GM12878 (cell line): ENCODE results near the gene UBE2O. TPM values are rescaled to one million over a fixed set of nuclear protein-coding genes. Genes with fewer than 3 reads are reported as not detected.

ENCODE experiments used
- ATAC-seq: fragments of 200-7000 bp; cut with Tn5 transposase; 3 replicates; pipeline ENCODE4 v1.9.1; 2020; ENCODE audit warnings: mild to moderate bottlenecking, moderate library complexity
- BruUV-seq: library from RNA; stranded (reverse); fragments of 400-500 nt; replicated peaks from 2 replicates; lab custom pipeline; 2021; lab: Mats Ljungman, UMichigan
- CTCF ChIA-PET: fragments of 300-600 bp; sonication (Branson Sonifier 250); formaldehyde crosslinking; extraction: SDS; loops from one replicate; lab custom pipeline; 2021; ENCODE audit warnings: inconsistent platforms; lab: Yijun Ruan, JAX
- POLR2A ChIA-PET: fragments of 350-600 bp; formaldehyde crosslinking; extraction: SDS; loops from one replicate; lab custom pipeline; 2021; ENCODE audit warnings: inconsistent platforms; lab: Charles Lee
- RAD21 ChIA-PET: fragments of 300-600 bp; sonication (Branson Sonifier 250); formaldehyde crosslinking; loops from one replicate; lab custom pipeline; 2023; ENCODE audit warnings: antibody characterized with exemption; ENCODE audit not compliant: unreplicated experiment; lab: Charles Lee
- SMC1A ChIA-PET: fragments of 300-600 bp; sonication (Branson Sonifier 250); formaldehyde crosslinking; loops from one replicate; lab custom pipeline; 2023; ENCODE audit not compliant: unreplicated experiment, uncharacterized antibody; lab: Charles Lee
- DNase-seq: peaks from one replicate; pipeline ENCODE4 v3.0.0-alpha.2; 2011; ENCODE audit warnings: low read depth, low spot score
- FAIRE-seq: peaks from 3 replicates; lab custom pipeline; 2011; peaks lifted over from hg19 to GRCh38; lab: Jason Lieb, UNC
- H2AFZ ChIP-seq: 2 replicates; pipeline ENCODE4 v1.6.0; 2011; ENCODE audit warnings: low read depth, low read length, control low read depth; ENCODE audit not compliant: control insufficient read depth
- H3K27ac ChIP-seq: 2 replicates; pipeline ENCODE4 v1.5.1; 2011; ENCODE audit warnings: control low read depth; ENCODE audit not compliant: control insufficient read depth, insufficient read depth
- H3K27me3 ChIP-seq, 2 experiments: replicated peaks in 1 of 2; 2 replicates each; pipeline versions ENCODE4 v1.6.0 to v1.6.1; 2011; ENCODE audit warnings: low read length in 1 of 2; ENCODE audit not compliant: control insufficient read depth in 2 of 2, insufficient read depth in 2 of 2
- H3K36me3 ChIP-seq, 2 experiments: 2 replicates each; pipeline ENCODE4 v1.5.1; 2011; ENCODE audit warnings: low read length in 1 of 2; ENCODE audit not compliant: control insufficient read depth in 2 of 2, insufficient read depth in 2 of 2
- H3K4me1 ChIP-seq: 2 replicates; pipeline ENCODE4 v1.6.1; 2011; ENCODE audit warnings: mild to moderate bottlenecking, low read length, moderate library complexity, mixed read lengths; ENCODE audit not compliant: control insufficient read depth, insufficient read depth
- H3K4me2 ChIP-seq: 2 replicates; pipeline ENCODE4 v1.6.0; 2011; ENCODE audit warnings: control low read depth; ENCODE audit not compliant: control insufficient read depth, insufficient read depth
- H3K4me3 ChIP-seq: fragments of 200-600 bp; sonication (generic); 2 replicates; pipeline ENCODE4 v1.5.1; 2016
- H3K79me2 ChIP-seq: 2 replicates; pipeline ENCODE4 v1.6.0; 2011; ENCODE audit warnings: low read length; ENCODE audit not compliant: control insufficient read depth, insufficient read depth
- H3K9ac ChIP-seq: 2 replicates; pipeline ENCODE4 v1.8.0; 2011; ENCODE audit warnings: low read length, control low read depth, mixed read lengths; ENCODE audit not compliant: control insufficient read depth, insufficient read depth
- H3K9me3 ChIP-seq: replicated peaks from 3 replicates; pipeline ENCODE4 v1.5.1; 2011; ENCODE audit warnings: mild to moderate bottlenecking, low read length; ENCODE audit not compliant: control insufficient read depth, insufficient read depth
- H4K20me1 ChIP-seq: 2 replicates; pipeline ENCODE4 v1.6.0; 2011; ENCODE audit not compliant: control insufficient read depth, insufficient read depth
- CEBPZ ChIP-seq: fragments of 150-350 bp; IDR thresholded peaks from 2 replicates; pipeline ENCODE4 v1.6.1; 2016; ENCODE audit warnings: low read depth, low read length
- CHD4 ChIP-seq: fragments of 200-600 bp; sonication (generic); IDR thresholded peaks from 2 replicates; pipeline ENCODE4 v1.6.1; 2016; ENCODE audit warnings: mild to moderate bottlenecking
- EED ChIP-seq: sonication (generic); IDR thresholded peaks from 2 replicates; pipeline ENCODE4 v1.6.1; 2016; ENCODE audit warnings: antibody characterized with exemption, low read depth
- IKZF1 ChIP-seq: fragments of 450-650 bp; conservative IDR thresholded peaks from 2 replicates; pipeline ENCODE4 v1.6.1; 2017; ENCODE audit warnings: antibody characterized with exemption, mild to moderate bottlenecking
- KDM1A ChIP-seq: fragments of 200-600 bp; sonication (generic); IDR thresholded peaks from 2 replicates; pipeline ENCODE4 v1.6.1; 2016; ENCODE audit warnings: borderline replicate concordance
- TCF3 ChIP-seq: IDR thresholded peaks from 2 replicates; pipeline ENCODE4 v1.6.1; 2012; ENCODE audit warnings: low read depth, mild to moderate bottlenecking, low read length, borderline replicate concordance; ENCODE audit not compliant: insufficient read depth
- ZBED1 ChIP-seq: IDR thresholded peaks from 2 replicates; pipeline ENCODE4 v1.6.1; 2016; ENCODE audit warnings: borderline replicate concordance
- WGBS: methylation state at CpG from one replicate; pipeline ENCODE4 v1.1.6; 2016; ENCODE audit warnings: low lambda C conversion rate; ENCODE audit not compliant: insufficient replicate concordance, insufficient coverage; ENCODE audit errors: missing lambda C conversion rate; 5-methylcytosine and 5-hydroxymethylcytosine counted together
- in situ Hi-C: fragments of 300-500 bp; cut with MboI; formaldehyde crosslinking; loops from 9 replicates; pipeline ENCODE4 v1.14.3; 2018; ENCODE audit warnings: mixed read lengths
- intact Hi-C: fragments of 100-400 bp; cut with micrococcal nuclease; formaldehyde crosslinking; loops from one replicate; pipeline ENCODE4 v1.14.2; 2022; ENCODE audit not compliant: unreplicated experiment
- polyA plus RNA-seq, 11 experiments: library from polyadenylated mRNA; depleted of rRNA in 4 of 11; unstranded in 6 of 11; stranded (reverse) in 5 of 11; fragments of >200 nt; fragmentation: Nextera tagmentation in 4 of 11; fragmentation: Illumina TruSeq in 1 of 11; extraction: Ambion mirVana in 4 of 11; extraction: Trizol in 1 of 11; gene quantifications; 1 replicate in 1 of 11; 2 replicates in 10 of 11; pipeline versions ENCODE4 v1.2.1 to v1.2.3, GENCODE V29; 2011 to 2016; ENCODE audit warnings: inconsistent platforms in 2 of 11, missing spikeins in 2 of 11, low read depth in 1 of 11
- total RNA-seq, 4 experiments: library from RNA; depleted of rRNA in 3 of 4; stranded (reverse); fragments of >200 nt in 3 of 4; fragmentation: Illumina TruSeq in 1 of 4; extraction: Trizol in 1 of 4; gene quantifications; 2 replicates each; pipeline versions ENCODE4 v1.2.1 to v1.2.3, GENCODE V29; 2013 to 2021

Gene UBE2O
- total and polyA plus RNA-seq, 10 of the 15 experiments (the other 5 are each of a cell fraction or from before 2014, with no cell fraction given), result 2.1 to 39.0 (median 14.1) TPM

GRCh38 chr17:76446449-76447231 is 6.3 kb downstream of the UBE2O start:
- BruUV-seq, result no TSS peak
- FAIRE-seq (no peak), ATAC-seq (no peak), DNase-seq (no peak)
- Histone ChIP-seq H3K79me2 (peaks cover 94% of the 10 kb centered on the region), H3K9ac (0 out of 2 replicates have a peak overlapping the region, but pooled peaks have one; percentile 9), H3K36me3 (peaks cover 0 to 5% of the 10 kb centered on the region in 2 experiments; a peak in 2 of 4 replicates), H3K4me2 (peak overlapping the region; percentile 1; the same call in 1 of the 2 replicates), H3K4me1 (peaks cover 56% of the 10 kb centered on the region), H3K4me3 (0 out of 2 replicates have a peak overlapping the region, but pooled peaks have one; percentile 20), H2AFZ (no peak overlapping the region), H4K20me1 (0 out of 2 replicates have a peak, but pooled peaks cover 2% of the 10 kb centered on the region), H3K27me3 (no peaks in the 10 kb centered on the region), H3K27ac (0 out of 2 replicates have a peak overlapping the region, but pooled peaks have one; percentile 0), H3K9me3 (no peaks in the 10 kb centered on the region)
- in situ Hi-C loops (no loop called here), intact Hi-C loops (no loop called here)
- ChIA-PET SMC1A (interaction anchor here (0.7 to 2.0 kb wide), 3 partner anchors 18 to 49 kb away, joined by 3 to 9 read pairs (median 3); no protein-coding TSS in a partner anchor), CTCF (interaction anchor here (1.0 to 2.3 kb wide), 3 partner anchors 12 to 43 kb away, joined by 3 to 9 read pairs (median 3); no protein-coding TSS in a partner anchor), POLR2A (interaction anchor here (1.0 kb wide), 1 partner anchor 19 kb away, joined by 3 read pairs; no protein-coding TSS in a partner anchor), RAD21 (interaction anchor here (1.2 to 1.9 kb wide), 2 partner anchors 12 to 38 kb away, joined by 3 to 8 read pairs; no protein-coding TSS in a partner anchor)
- 59% methylated on average over 9 of the region's 9 CpGs for WGBS
- no peak for TF ChIP-seq KDM1A
- peak; percentile 29; the same call in 1 of the 2 replicates for TF ChIP-seq IKZF1
- TF ChIP-seq EED, result peak; percentile 22; the same call in 1 of the 2 replicates
- no peak for TF ChIP-seq CHD4
- no peak for TF ChIP-seq TCF3
- no peak for TF ChIP-seq ZBED1
- TF ChIP-seq CEBPZ, result no peak
